Fibroblast of lung (primary cell): ENCODE data around the gene OSBPL6.

Experiments
- CTCF ChIP-seq, 2 donors: IDR thresholded peaks in 1 of 2; conservative IDR thresholded peaks in 1 of 2; 1 replicate in 1 of 2; 2 replicates in 1 of 2; pipeline ENCODE4 v1.5.1; 2011 to 2012; ENCODE audit warnings: low read length in 2 of 2, control low read depth in 1 of 2, inconsistent platforms in 1 of 2, low read depth in 1 of 2, mild to moderate bottlenecking in 1 of 2
- EZH2 ChIP-seq: IDR thresholded peaks from 2 replicates; pipeline ENCODE4 v1.5.1; 2012; ENCODE audit warnings: low read length, control low read depth, mild to moderate bottlenecking; ENCODE audit errors: missing control alignments

DNA sequence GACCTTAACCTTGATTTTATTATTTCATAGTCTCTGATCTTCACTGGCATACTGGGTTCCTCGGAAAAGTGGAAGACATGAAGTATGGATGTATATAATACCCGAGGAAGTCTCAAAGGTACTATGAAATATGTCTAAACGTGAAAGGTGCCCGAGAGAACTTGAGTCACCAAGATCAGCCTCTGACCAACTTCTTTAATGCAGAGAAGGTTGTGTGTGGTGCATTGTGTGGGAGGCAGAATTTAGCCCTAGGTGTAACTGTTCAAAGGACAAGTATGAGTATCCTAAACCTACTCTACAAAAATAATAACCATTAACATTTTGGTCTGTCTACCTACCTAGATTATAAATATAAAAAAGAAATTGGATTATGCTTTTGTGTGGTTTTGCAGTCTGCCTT lies 36.1 kb downstream of the OSBPL6 start:
- no peak for TF ChIP-seq EZH2
- no peak for TF ChIP-seq CTCF (conservative IDR thresholded peaks at IDR 0.05 in 1 of 2, IDR thresholded peaks at IDR 0.05 in 1 of 2; ENCODE audit: low read depth in 1 of 2, low read length in 2 of 2)
